T1000 (cell line): ENCODE data around the gene CDK1.

Experiments used
- DNase-seq: peaks from one replicate; lab custom pipeline; 2025; ENCODE audit warnings: mixed read lengths; lab: John Stamatoyannopoulos, UW

Gene CDK1

DNA sequence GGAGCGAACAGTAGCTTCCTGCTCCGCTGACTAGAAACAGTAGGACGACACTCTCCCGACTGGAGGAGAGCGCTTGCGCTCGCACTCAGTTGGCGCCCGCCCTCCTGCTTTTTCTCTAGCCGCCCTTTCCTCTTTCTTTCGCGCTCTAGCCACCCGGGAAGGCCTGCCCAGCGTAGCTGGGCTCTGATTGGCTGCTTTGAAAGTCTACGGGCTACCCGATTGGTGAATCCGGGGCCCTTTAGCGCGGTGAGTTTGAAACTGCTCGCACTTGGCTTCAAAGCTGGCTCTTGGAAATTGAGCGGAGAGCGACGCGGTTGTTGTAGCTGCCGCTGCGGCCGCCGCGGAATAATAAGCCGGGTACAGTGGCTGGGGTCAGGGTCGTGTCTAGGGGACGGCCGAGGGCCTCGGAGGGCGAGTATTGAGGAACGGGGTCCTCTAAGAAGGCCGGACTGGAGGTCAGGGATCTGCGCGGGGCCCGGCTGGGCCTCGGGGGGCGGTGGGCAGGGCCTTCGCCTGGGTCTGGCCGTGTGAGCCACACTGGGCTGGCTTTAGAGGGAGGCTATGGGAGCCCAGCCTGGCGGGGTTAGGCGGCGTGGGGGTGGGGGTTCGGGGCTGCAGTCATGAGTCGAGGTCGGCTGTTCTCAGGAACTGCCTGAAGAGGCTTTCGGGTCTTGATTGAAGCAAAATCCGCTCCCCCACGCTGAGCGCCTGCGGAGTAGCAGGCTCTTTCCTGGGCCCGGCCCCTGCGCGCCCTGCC lies at the start of gene CDK1:
Gene CDK1 (plus strand): TSS at position 265 of the 757 bp plus-strand sequence. CDS start 1,688 bp downstream, outside the sequence.
- peak; percentile 97 for DNase-seq

DNA sequence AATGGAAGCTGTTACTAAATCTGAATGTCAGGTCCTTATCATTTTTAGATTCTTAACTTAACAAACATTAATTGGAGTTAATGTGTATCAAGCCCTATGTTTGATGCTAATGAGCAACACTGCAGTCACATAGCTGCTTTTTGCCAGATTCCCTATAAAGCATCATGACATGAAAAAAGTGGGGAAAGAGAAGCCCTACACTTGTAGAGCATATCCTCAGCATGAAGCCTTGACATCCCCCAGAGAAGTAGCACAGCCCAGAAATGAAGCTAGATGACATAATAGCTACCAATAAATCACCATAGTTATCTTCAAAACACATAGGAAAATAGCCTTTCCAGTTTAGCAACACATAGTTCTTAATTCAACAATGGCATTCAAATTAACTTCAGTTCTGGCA lies 49.2 kb upstream of the CDK1 start:
- no peak for DNase-seq

DNA sequence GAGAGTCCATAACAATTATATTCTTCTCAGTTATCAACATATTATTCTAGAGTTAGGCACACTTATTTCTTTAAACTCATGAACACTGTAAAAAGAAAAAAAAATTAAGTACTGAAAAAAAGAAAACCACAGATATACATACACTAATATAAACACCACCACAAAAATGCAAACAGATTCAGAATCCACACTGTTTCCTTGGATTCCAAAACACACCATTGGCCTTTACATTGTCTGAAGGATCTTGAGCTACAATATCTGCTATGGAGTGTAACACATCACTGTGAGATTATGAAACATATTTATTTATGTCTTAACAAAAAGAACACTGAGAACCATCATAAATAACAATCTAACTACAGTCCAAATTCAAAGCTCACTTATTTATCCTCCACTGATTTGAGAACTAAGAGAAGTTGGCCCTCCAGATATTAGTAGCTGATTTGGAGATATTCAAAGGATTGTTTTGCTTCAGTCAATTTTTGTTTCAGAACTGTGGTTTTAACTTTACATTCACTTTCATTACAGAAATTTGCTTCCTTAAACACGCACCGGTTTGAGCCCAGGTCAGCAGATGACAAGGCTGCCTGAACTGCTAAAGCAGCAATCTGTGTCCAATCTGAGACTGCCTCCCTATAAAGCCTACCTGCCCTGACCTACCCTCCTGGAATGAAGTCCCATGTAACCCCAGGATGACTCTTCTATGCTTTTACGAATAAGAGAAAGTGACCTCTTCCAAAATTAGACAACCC lies 47.0 kb upstream of the CDK1 start:
- no peak for DNase-seq

DNA sequence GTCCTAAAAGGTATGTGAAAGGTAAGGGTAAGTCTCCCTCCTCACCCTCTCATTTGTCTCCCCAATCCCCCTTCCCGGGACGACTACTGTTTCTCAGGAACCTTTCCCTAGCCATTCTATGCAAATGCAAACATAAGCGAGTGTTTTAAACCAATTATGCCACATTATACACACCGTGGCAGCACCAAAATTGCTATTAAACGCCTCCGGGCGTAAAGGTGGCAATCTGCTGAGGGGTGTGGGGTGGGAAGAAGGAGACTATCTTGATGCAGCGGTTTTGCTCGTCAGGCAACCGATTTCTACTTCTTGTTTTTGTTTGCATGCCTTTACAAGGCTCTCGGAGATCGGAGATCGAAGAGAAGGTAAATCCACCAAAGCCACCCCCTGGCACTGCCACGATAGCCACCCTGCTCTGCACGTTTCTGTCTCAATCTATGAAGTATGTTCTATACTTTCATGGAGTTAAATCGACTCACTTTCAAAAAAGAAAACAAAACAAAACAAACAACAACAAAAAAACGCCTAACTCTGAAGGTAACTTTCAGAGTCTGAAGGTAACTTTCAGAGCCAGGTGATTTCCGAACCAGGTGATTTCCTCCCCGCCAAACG lies 46.0 kb upstream of the CDK1 start:
- DNase-seq, result no peak

DNA sequence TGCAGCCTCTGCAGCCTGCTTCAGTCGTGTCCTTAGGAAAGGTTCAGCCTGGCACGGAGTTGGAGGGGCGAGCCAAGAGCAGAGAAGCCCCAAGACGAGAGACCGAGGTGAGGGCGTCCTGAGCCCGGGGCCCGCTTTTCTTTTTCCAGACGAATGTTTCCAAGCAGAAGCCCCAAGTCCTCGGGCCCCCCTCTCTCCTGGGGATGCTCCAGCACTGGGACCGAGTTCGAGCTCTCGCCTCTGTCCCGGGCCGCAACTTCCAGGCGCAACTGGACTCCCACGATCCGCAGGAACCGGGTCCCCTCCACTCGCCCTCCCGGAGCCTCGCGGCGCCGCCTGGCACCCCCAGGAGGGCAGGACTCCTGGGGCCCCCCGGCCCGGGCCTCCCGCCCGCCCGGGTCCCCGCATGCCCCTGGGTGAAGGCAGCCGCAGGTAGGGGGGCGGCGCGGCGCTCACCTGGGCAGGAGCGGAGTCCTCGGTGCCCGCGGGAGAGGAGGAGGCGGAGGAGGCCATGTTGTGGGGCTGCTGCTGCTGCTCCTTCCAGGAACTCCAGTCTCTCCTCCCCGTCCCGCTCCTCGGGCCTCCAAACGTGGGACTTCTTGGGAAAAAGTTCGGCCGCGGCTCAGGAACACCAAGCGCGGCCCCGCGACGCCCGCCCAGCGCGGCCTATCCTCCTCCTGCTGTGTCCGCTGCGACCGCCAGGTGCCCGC lies 45.3 kb upstream of the CDK1 start:
- DNase-seq, result no peak

DNA sequence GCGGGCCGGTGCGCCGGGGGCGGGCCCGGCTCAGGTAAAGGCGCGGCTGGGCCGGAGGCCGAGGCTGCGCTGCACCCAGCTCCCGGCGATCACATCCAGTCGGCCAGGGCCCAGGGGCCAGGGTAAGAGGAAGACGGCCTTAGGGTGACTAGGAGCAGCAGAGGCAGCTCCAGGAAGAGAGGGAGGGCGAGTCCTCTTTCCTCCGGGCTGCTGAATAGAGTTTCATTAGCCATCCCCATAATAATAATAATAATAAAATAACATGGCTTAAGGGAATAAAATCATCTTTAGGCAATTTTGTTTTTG lies 44.8 kb upstream of the CDK1 start:
- no peak for DNase-seq

DNA sequence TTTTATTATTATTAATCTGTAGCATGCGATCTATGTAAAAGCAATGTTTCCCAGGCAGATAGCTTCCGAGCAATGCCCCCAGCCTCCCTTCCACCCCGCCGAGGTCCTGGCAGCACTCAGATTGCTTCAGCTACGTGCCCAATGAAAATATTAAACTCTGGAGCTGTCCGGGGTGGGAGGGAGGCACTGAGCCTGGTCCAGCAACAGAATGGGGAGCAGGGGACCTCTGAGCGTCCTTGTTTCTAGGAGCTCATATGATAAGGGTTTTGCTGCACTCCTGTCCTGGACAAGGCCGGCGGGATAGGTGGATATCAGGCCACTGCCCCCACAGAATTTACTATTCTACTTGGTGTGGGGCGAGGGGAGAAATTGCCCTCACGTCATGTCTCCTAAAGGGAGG lies 44.5 kb upstream of the CDK1 start:
- DNase-seq, result no peak

DNA sequence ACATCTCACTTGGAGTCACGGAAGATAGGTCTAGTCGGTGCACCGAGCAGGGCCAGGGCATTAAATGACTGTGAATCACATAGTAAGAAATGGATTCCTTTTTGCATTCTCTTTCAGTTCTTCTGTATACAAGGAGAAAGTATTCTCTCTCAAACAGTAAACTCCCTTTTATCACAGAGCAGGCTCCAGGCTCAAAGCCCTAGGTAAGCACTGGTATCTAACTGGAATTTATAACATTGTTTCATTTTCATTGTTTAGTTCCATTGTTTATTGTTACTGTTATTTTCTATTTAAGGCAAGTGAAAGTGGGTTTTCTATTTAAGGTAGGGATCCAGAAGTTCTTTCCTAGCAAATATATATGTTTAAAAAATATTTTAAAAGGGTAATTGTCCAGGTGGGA lies 44.1 kb upstream of the CDK1 start:
- DNase-seq, result no peak

DNA sequence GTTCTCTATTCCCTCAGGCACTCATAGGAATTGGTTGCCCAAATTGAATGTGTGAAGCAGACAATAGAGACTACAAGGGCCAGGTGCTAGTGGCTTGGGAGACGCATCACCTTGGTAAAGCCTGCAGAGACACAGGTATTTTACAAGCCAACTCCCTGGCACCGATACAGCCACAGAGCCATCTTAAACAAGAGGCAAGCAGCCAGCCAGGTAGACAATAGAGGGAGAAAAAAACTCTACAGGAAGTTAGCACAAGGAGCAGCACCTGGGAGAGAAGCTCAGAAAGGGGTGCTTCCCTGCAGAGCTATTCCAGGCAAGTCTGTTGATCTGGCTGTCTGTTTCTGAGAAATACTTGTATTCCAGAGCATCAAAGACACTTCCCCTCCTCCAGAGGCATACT lies 43.0 kb upstream of the CDK1 start:
- DNase-seq, result no peak

DNA sequence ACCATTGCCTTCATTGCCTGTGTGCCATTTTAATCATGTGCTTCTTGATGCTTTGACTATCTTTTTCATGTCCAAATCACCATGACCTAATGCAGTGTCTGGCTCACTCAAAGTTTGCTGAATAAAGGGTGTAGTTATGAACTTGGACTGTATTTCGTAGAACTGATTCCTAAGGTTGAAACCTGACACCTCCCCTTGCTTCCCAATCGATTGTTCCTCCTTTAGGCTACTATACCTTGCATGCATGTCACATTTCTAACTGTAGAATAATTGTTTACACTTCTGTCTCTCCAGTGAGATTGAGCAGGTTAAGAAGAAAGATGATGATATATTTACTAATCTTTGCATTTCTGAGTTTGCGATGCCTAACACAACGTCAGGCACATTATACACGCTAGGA lies 41.0 kb upstream of the CDK1 start:
- DNase-seq, result no peak

DNA sequence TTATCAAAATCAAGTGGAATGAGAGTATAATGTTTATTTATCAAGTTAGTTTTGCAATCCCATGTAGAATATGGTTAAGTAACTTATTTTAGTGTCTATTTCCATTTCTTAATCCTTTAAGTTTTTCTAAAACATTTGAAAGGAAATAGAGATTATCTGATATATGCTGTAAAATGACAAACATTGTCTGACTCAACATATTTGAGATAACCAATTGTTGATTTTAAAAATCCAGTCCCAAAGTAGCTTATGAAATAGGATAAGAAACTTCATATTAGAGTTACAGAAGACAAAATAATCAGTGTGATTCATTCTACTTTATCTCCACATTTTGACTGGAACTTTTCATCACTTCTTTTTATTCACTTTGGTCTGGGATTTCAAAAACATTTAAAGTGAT lies 38.7 kb upstream of the CDK1 start:
- DNase-seq, result no peak

DNA sequence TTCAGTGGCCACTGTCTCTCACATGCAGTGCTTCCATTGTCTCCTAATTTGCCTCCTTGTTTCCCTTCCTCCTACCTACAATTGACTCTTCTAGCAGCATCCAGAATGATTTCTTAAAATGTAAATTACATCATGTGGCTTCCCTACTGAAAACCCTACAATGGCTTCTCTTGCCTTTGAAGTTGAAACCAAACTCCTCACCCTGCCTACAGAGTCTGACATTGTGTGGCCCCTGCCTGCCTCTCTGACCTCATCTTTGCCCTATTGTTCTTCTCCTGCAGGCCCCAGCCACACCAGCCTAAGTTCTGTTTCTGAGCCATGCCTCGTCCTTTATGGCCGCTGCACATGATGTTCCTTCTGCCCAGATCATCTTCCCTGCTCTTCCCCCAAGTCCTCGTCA lies 35.8 kb upstream of the CDK1 start:
- no peak for DNase-seq

DNA sequence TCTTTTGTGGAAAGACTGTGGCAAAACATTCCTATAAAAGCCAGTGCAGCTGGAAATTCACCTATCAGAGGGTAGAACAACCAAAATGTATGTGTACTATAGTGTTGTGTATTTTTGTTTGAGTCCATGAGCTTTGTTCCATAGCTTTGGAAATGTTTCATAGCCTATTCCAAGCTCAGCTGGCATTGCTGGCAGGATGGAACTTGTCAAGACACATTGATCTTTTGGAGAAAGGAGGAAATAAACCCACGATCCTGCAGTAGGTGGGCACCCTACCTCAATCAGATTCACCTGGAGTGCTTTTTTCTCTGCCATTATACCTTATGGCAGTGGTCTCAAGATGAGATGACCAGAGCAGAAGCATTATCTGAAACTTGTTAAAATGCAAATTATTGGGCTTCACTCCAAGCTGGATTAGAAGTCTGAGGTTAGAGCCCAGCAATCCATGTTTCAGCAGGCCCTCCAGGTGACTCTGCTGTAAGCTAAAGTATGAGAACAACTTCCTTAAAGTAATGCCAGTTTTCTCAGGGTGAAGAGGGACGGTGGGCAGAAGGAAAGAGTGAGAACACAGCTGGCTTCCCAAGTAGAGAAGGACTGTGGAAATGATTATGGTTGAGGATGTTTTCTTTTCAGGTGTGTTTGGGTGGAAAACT lies 30.3 kb upstream of the CDK1 start:
- DNase-seq, result no peak

DNA sequence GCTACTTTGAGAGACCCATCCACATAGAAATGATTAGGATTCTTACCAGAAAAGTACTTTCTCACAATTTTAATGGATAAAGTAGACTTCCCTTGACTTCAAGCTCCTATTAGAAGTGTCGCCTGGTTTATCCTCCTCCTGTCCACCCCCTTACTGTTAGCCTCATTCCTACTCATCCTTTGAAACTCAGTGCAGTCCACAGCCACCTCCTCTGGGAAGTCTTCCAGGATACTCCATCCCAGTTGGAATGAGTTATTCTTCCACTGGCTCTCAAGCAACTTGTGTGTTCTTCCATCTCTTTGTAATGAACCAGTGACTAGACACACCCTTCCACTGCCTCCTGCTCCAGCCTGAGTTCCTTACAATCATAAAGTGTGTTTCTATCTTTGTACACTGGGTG lies 25.1 kb upstream of the CDK1 start:
- no peak for DNase-seq

DNA sequence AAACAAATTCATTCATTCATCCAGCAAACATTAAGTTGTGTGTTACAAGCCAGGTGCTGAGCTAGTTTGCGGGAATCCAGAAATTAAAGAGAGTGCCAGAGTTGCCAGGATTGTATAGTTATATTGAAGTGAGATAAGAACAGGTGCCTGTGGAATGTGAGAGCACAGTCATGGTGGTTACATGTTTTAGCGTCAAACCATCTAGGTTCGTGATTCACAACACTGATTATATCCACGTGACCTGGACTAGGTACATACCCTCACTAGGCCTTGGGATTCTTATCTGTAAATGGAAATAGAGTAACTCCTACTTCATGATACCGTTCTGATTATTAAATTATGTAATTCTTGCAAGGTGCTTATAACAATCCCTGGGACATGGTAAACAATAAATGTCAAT lies 24.5 kb upstream of the CDK1 start:
- DNase-seq, result no peak

DNA sequence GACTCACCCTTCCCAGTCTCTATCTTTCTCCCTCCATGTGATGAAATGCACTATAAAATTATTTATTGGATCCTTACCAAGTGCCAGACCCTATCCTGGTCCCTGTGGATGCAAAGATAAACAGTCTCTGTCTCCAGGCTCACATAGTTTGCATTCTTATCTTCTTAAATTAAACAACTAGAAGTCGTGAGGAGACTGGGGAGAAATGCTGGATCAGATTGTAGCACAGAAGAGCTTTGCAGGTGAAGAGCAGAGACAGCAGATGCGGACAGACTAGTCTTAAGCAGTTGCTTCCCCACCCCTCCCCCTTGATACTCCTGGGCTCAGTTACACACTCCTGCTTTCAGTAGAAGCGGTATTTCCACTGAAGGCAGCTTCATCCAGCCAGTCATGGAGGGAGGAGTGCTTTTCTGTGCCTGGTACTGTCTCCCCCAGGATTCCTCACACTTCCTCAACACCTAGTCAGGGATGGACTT lies 20.8 kb upstream of the CDK1 start:
- no peak for DNase-seq

DNA sequence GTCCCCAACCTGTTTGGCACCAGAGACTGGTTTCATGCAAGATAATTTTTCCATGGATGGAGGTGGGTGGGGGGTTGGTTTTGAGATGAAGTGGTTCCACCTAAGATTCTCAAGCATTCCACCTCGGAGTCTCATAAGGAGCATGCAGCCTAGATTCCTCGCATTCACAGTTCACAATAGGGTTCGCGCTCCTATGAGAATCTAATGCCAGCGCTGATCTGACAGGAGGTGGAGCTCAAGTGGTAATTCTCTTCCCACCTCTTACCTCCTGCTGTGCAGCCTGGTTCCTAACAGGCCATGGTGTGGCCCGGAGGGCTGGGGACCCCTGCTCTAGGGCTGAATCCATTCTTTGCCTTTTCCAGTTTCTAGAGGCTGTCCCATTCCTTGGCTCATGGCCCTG lies 19.1 kb upstream of the CDK1 start:
- no peak for DNase-seq

DNA sequence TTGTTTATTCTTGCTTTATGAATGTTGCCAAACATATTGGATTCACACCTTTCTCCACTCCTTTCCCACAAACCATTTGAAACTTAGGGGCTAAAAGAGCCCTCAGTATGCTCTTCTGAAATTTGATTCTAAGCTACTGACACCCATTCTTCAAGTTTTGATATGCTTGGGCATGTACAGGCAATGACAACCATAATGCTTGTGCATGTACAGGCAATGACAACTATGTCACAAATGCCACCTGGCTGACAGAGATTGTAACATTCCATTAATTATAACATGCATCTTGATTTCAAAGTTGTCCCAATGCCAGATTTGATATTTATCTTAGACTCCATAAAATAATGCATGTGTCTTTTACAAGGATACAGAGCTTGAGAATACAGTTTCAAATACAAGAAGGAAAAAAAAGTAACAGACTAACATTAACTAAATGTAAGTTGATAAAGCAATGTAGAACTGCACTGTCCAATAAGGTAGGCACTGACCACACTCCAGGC lies 17.5 kb upstream of the CDK1 start:
- DNase-seq, result no peak

DNA sequence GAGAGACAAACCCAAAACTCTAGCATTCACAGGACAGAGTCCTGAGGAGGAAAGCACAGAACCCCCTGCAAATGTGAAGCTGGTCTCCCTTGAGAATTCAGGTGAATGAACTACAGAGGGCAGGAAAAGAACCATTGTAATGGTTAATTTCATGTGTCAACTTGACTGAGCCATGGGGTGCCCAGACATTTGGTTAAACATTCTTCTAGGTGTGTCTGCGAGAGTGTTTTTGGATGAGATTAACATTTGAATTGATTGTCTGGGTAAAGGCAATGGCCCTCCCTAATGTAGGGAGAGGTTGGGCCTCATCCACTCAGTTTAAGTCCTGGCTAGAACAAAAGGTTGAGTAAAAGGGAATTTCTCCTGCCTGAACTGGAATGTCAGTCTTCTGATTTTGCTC lies 15.7 kb upstream of the CDK1 start:
- no peak for DNase-seq

DNA sequence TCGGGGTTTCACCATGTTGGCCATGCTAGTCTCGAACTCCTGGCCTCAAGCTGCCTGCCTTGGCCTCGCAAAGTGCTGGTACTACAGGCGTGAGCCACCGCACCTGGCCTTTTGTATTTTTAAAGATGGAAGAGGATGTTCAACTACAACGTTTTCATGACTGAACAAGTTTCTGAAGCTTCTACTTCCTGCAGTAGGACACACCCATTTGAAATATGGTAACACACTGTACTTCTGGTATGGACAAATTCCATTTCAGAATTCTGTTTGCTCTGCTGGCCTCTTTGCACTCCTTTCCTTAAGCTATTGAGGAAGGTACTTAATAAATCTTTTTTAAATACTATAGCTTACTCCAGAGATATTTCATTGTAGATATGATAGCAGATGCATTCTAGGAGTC lies 10.9 kb upstream of the CDK1 start:
- no peak for DNase-seq

DNA sequence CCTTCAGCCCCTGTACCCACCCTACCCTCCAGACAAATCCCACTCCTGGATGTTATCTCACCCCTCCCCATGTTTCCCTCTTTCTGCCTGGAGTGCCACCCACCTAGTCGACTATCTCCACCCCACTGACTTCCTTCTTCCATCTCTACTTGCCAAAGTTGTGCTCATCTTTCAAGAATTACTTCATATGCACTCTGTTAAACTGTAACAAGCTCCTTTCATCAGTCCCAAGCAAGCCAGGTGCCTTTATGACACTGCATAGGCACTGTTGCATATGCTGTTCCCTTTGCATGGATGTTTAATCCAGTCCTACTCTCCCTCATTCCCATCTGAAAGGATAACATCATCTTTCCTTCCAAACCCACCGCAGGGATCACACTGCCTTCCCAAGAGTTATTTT lies 8.9 kb upstream of the CDK1 start:
- no peak for DNase-seq

DNA sequence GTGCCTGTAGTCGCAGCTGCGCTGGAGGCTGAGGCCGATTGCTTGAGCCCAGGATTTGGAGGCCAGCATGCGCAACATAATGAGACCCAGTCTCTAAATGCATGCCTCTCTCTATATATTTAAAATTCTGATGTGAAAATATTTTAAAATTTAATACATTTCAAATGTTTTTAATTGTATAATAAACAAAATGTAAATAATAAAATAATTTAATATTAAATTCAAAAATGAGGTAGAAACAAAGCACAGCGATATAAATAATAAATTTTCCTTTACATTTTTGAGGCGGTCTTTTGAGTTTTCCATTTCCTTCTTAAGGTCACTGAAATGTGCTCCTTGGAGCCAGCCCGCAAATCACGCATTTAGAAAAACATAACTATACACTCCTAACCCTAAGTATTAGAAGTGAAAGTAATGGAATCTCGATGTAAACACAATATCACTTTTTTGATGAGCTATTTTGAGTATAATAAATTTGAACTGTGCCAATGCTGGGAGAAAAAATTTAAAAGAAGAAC lies 523 bp upstream of the CDK1 start:
- no peak for DNase-seq
